A549 (cell line): ENCODE results near the gene CAPN11. TPM values are rescaled to one million over a fixed set of nuclear protein-coding genes. Genes with fewer than 3 reads are reported as not detected.

Source experiments
- ATAC-seq, 2 experiments: fragments of 200-7000 bp in 1 of 2; fragments of >200 bp in 1 of 2; cut with Nextera tagmentation in 1 of 2; cut with Tn5 transposase in 1 of 2; 3 replicates each; pipeline versions ENCODE4 v1.8.0 to v1.9.1; 2018 to 2020; ENCODE audit warnings: mild to moderate bottlenecking in 1 of 2, moderate library complexity in 1 of 2
- CTCF ChIA-PET: fragments of 300-600 bp; sonication (Branson Sonifier 250); formaldehyde crosslinking; extraction: SDS; loops from one replicate; lab custom pipeline; 2021; ENCODE audit warnings: antibody characterized with exemption, inconsistent platforms; lab: Yijun Ruan, JAX
- POLR2A ChIA-PET: fragments of 350-600 bp; formaldehyde crosslinking; extraction: SDS; loops from one replicate; lab custom pipeline; 2021; ENCODE audit warnings: antibody characterized with exemption, inconsistent platforms; lab: Yijun Ruan, JAX
- DNase-seq, 2 experiments: peaks; one replicate each; pipeline versions ENCODE4 v3.0.0 to v3.0.0-alpha.2; 2011 to 2016; ENCODE audit warnings: low read depth in 1 of 2, low spot score in 1 of 2
- FAIRE-seq: peaks from 2 replicates; lab custom pipeline; 2011; peaks lifted over from hg19 to GRCh38; lab: Jason Lieb, UNC
- H3K27ac ChIP-seq, 2 experiments: fragments of >200 bp; sonication (Bioruptor Twin); formaldehyde crosslinking; 3 replicates each; pipeline ENCODE4 v1.5.1; 2016 to 2017
- H3K4me1 ChIP-seq: fragments of >200 bp; sonication (Bioruptor Twin); formaldehyde crosslinking; 3 replicates; pipeline ENCODE4 v1.6.1; 2016
- H3K4me2 ChIP-seq: fragments of >200 bp; sonication (Bioruptor Twin); formaldehyde crosslinking; 3 replicates; pipeline ENCODE4 v1.6.1; 2016
- H3K4me3 ChIP-seq: fragments of >200 bp; sonication (Bioruptor Twin); formaldehyde crosslinking; 3 replicates; pipeline ENCODE4 v1.5.1; 2016
- H3K9me3 ChIP-seq: fragments of >200 bp; sonication (Bioruptor Twin); formaldehyde crosslinking; 3 replicates; pipeline ENCODE4 v1.6.1; 2016
- CEBPB ChIP-seq, 2 experiments: fragments of >200 bp in 1 of 2; sonication (Bioruptor Twin) in 1 of 2; formaldehyde crosslinking in 1 of 2; IDR thresholded peaks; 2 replicates each; pipeline ENCODE4 v1.6.1; 2012 to 2016
- CHD2 ChIP-seq: fragments of 150-350 bp; IDR thresholded peaks from 2 replicates; pipeline ENCODE4 v1.6.1; 2014; ENCODE audit warnings: low read length; ENCODE audit not compliant: partially characterized antibody
- ESRRA ChIP-seq: fragments of 150-350 bp; IDR thresholded peaks from 2 replicates; pipeline ENCODE4 v1.6.1; 2014; ENCODE audit warnings: mild to moderate bottlenecking, low read length, borderline replicate concordance
- FOXS1 ChIP-seq: fragments of 250-450 bp; sonication (Bioruptor Pico); IDR thresholded peaks from 2 replicates; pipeline ENCODE4 v1.5.0; 2020; ENCODE audit warnings: mild to moderate bottlenecking, moderate library complexity
- GATA3 ChIP-seq: IDR thresholded peaks from 2 replicates; pipeline ENCODE4 v1.6.1; 2012; ENCODE audit warnings: borderline replicate concordance
- HOXB13 ChIP-seq: fragments of 250-450 bp; sonication (Bioruptor Pico); IDR thresholded peaks from 2 replicates; pipeline ENCODE4 v1.5.0; 2020; ENCODE audit warnings: low read depth, mild to moderate bottlenecking, moderate library complexity
- MAZ ChIP-seq: fragments of 150-350 bp; IDR thresholded peaks from 2 replicates; pipeline ENCODE4 v1.6.1; 2014; ENCODE audit warnings: antibody characterized with exemption, low read depth, low read length, borderline replicate concordance
- NPAS2 ChIP-seq: fragments of 250-450 bp; sonication (Bioruptor Pico); IDR thresholded peaks from 2 replicates; pipeline ENCODE4 v1.8.0; 2022; ENCODE audit warnings: mild to moderate bottlenecking, moderate library complexity, borderline replicate concordance
- NR3C1 ChIP-seq: fragments of >200 bp; sonication (Bioruptor Twin); formaldehyde crosslinking; IDR thresholded peaks from 3 replicates; pipeline ENCODE4 v1.6.1; 2017
- PHF8 ChIP-seq: fragments of 200-600 bp; sonication (generic); IDR thresholded peaks from 2 replicates; pipeline ENCODE4 v1.6.1; 2016; ENCODE audit warnings: low read depth, mild to moderate bottlenecking, antibody characterized with exemption, moderate library complexity, borderline replicate concordance
- RAD21 ChIP-seq, 2 experiments: fragments of >200 bp in 1 of 2; sonication (Bioruptor Twin) in 1 of 2; formaldehyde crosslinking in 1 of 2; IDR thresholded peaks in 1 of 2; conservative IDR thresholded peaks in 1 of 2; 2 replicates in 1 of 2; 3 replicates in 1 of 2; pipeline ENCODE4 v1.6.1; 2012 to 2018; ENCODE audit warnings: inconsistent platforms in 1 of 2
- RARB ChIP-seq: fragments of 250-450 bp; sonication (Bioruptor Pico); IDR thresholded peaks from 2 replicates; pipeline ENCODE4 v1.8.0; 2021; ENCODE audit warnings: mild to moderate bottlenecking, moderate library complexity
- SMC3 ChIP-seq: fragments of >200 bp; sonication (Bioruptor Twin); formaldehyde crosslinking; IDR thresholded peaks from 3 replicates; pipeline ENCODE4 v1.6.1; 2018; ENCODE audit warnings: inconsistent platforms
- SREBF2 ChIP-seq: fragments of 450-650 bp; IDR thresholded peaks from 2 replicates; pipeline ENCODE4 v1.6.1; 2014; ENCODE audit warnings: mild to moderate bottlenecking, moderate library complexity
- TP53 ChIP-seq: fragments of 250-450 bp; sonication (Bioruptor Pico); IDR thresholded peaks from 2 replicates; pipeline ENCODE4 v1.5.0; 2021; ENCODE audit warnings: mild to moderate bottlenecking, moderate library complexity
- ZFP36 ChIP-seq: fragments of 450-650 bp; IDR thresholded peaks from 2 replicates; pipeline ENCODE4 v1.6.1; 2014; ENCODE audit warnings: borderline replicate concordance; ENCODE audit not compliant: partially characterized antibody
- ZSCAN20 ChIP-seq: fragments of 250-450 bp; sonication (Bioruptor Pico); IDR thresholded peaks from 2 replicates; pipeline ENCODE4 v1.8.0; 2022; ENCODE audit warnings: mild to moderate bottlenecking, moderate library complexity
- WGBS: methylation state at CpG from one replicate; pipeline ENCODE4 v1.1.6; 2017; ENCODE audit errors: missing lambda C conversion rate; 5-methylcytosine and 5-hydroxymethylcytosine counted together
- polyA plus RNA-seq, 4 experiments: library from polyadenylated mRNA; depleted of rRNA in 3 of 4; stranded (reverse); fragments of >200 nt; fragmentation: RNase III in 1 of 4; extraction: RNeasy Plus Mini Kit Qiagen cat#74134 plus additional on column Dnase treatment in 1 of 4; gene quantifications; 2 replicates in 3 of 4; 3 replicates in 1 of 4; pipeline ENCODE4 v1.2.3, GENCODE V29; 2011 to 2017
- TF ChIP-seq, protein P1 (sequence below): IDR thresholded peaks from 2 replicates; pipeline ENCODE4 v1.6.1; 2012
- TF ChIP-seq, protein P2 (sequence below): fragments of 250-450 bp; sonication (Bioruptor Pico); IDR thresholded peaks from 2 replicates; pipeline ENCODE4 v1.5.0; 2020; ENCODE audit warnings: low read depth, mild to moderate bottlenecking, moderate library complexity
- TF ChIP-seq, protein P3 (sequence below): fragments of >200 bp; sonication (Bioruptor Twin); formaldehyde crosslinking; IDR thresholded peaks from 2 replicates; pipeline ENCODE4 v1.6.1; 2016
- TF ChIP-seq, protein P4 (sequence below): fragments of >200 bp; sonication (Bioruptor Twin); formaldehyde crosslinking; IDR thresholded peaks from 3 replicates; pipeline ENCODE4 v1.6.1; 2016
- TF ChIP-seq, protein P5 (sequence below): fragments of >200 bp; sonication (Bioruptor Twin); formaldehyde crosslinking; IDR thresholded peaks from 3 replicates; pipeline ENCODE4 v1.5.1; 2016

Gene CAPN11
- polyA plus RNA-seq, 2 of the 4 experiments (the other 2 are of a cell fraction) = 0.10 TPM; not detected in 1

DNA sequence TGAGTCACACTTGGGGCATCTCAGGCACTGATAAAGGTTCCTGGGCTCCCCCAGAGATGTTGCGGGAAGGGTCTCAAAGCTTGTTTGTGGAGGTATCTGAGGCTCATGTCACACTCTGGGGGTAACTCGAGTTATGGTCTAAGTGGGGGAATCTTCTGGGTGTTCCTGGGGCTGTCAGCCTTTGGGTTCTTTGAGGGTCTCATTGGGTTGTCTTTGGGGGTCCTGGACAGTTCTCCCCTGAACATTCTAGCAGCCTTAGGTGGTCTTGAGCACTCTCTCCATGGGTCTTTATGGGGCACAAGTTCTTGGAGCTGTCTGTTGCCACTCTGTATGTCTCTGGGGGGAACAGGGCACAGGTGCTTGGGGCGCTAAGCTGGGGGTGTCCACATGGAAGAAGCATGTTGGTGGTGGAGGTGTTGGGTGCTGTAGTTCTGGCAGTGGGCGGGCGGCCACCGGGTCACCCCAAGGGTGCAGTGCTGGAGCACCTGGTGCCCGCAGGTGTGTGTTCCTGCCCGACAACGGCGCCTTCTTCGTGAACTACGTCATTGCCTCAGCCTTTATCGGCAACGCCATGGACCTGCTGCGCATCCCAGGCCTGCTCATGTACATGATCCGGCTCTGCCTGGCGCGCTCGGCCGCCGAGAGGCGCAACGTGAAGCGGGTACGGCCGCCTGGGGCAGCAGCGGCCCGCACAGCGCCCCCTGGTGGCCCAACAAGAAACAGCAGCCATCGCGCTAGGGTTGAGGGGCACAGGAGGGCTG is 7.1 kb upstream of the CAPN11 start:
- no peak for FAIRE-seq
- H3K4me3 ChIP-seq = no peak overlapping the region

DNA sequence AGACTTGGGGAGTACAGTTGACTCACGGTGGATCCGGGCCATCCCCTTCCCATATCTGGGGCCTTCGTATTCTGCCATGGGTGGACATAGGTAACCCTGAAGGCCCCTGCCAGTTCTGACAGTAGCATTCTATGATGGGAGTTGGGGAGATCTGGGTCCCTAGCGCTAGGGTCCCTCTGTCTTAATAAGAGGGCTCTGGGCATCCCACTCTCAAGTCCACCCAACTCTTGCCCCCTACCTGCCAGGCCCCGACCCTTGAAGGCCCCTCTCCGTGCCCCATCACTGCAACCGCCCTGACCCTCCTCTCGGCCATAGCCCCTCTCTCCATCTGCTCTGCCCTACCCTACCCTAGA is 6.5 kb upstream of the CAPN11 start:
- ChIA-PET POLR2A (no interaction called here), CTCF (interaction anchor here (0.9 to 2.1 kb wide), 6 partner anchors 17 to 186 kb away, joined by 3 to 19 read pairs (median 4); no protein-coding TSS in a partner anchor)
- no peak overlapping the region for H3K27ac ChIP-seq
- WGBS = 73% methylated on average over 5 of the region's 8 CpGs
- FAIRE-seq (no peak), DNase-seq (no peak), ATAC-seq (peak in 1 of 2 experiments; percentile 23; a peak in 3 of 6 replicates)
- no peaks in the 10 kb centered on the region for H3K4me1 ChIP-seq
- no peak overlapping the region for H3K4me2 ChIP-seq
- TF ChIP-seq MAZ (no peak), NR3C1 (no peak), FOXS1 (no peak), ZSCAN20 (CRISPR knock-in tag) (no peak), PHF8 (no peak), GATA3 (no peak), CHD2 (no peak), RAD21 (conservative IDR thresholded peaks at IDR 0.05 in 1 of 2, IDR thresholded peaks at IDR 0.05 in 1 of 2) (no peak), HOXB13 (CRISPR knock-in tag) (no peak), RARB (CRISPR knock-in tag) (no peak), NPAS2 (no peak), CEBPB (IDR thresholded peaks at IDR 0.05) (no peak), SREBF2 (no peak)
- TF ChIP-seq, protein P1, sequence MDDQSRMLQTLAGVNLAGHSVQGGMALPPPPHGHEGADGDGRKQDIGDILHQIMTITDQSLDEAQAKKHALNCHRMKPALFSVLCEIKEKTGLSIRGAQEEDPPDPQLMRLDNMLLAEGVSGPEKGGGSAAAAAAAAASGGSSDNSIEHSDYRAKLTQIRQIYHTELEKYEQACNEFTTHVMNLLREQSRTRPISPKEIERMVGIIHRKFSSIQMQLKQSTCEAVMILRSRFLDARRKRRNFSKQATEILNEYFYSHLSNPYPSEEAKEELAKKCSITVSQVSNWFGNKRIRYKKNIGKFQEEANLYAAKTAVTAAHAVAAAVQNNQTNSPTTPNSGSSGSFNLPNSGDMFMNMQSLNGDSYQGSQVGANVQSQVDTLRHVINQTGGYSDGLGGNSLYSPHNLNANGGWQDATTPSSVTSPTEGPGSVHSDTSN = no peak
- TF ChIP-seq, protein P2, sequence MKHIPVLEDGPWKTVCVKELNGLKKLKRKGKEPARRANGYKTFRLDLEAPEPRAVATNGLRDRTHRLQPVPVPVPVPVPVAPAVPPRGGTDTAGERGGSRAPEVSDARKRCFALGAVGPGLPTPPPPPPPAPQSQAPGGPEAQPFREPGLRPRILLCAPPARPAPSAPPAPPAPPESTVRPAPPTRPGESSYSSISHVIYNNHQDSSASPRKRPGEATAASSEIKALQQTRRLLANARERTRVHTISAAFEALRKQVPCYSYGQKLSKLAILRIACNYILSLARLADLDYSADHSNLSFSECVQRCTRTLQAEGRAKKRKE = no peak
- TF ChIP-seq, protein P3, sequence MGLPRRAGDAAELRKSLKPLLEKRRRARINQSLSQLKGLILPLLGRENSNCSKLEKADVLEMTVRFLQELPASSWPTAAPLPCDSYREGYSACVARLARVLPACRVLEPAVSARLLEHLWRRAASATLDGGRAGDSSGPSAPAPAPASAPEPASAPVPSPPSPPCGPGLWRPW = no peak
- TF ChIP-seq, protein P4, sequence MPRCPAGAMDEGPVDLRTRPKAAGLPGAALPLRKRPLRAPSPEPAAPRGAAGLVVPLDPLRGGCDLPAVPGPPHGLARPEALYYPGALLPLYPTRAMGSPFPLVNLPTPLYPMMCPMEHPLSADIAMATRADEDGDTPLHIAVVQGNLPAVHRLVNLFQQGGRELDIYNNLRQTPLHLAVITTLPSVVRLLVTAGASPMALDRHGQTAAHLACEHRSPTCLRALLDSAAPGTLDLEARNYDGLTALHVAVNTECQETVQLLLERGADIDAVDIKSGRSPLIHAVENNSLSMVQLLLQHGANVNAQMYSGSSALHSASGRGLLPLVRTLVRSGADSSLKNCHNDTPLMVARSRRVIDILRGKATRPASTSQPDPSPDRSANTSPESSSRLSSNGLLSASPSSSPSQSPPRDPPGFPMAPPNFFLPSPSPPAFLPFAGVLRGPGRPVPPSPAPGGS = no peak
- TF ChIP-seq, all 56 proteins: peak for 0
- H3K4me3 ChIP-seq = no peak overlapping the region
- no peaks in the 10 kb centered on the region for H3K9me3 ChIP-seq

More for the DNA sequence above, 7.1 kb upstream of the CAPN11 start:
- TF ChIP-seq GATA3 (no peak), ZFP36 (no peak), ESRRA (no peak), RAD21 (conservative IDR thresholded peaks at IDR 0.05 in 1 of 2, IDR thresholded peaks at IDR 0.05 in 1 of 2) (peak; percentile 55 to 62), CHD2 (no peak), TP53 (CRISPR knock-in tag) (no peak), SMC3 (peak; percentile 79)
- TF ChIP-seq, protein P5, sequence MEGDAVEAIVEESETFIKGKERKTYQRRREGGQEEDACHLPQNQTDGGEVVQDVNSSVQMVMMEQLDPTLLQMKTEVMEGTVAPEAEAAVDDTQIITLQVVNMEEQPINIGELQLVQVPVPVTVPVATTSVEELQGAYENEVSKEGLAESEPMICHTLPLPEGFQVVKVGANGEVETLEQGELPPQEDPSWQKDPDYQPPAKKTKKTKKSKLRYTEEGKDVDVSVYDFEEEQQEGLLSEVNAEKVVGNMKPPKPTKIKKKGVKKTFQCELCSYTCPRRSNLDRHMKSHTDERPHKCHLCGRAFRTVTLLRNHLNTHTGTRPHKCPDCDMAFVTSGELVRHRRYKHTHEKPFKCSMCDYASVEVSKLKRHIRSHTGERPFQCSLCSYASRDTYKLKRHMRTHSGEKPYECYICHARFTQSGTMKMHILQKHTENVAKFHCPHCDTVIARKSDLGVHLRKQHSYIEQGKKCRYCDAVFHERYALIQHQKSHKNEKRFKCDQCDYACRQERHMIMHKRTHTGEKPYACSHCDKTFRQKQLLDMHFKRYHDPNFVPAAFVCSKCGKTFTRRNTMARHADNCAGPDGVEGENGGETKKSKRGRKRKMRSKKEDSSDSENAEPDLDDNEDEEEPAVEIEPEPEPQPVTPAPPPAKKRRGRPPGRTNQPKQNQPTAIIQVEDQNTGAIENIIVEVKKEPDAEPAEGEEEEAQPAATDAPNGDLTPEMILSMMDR = peak; percentile 89
- no peaks in the 10 kb centered on the region for H3K4me1 ChIP-seq
- CTCF ChIA-PET = interaction anchor here (0.7 to 2.1 kb wide), 13 partner anchors 10 to 187 kb away, joined by 3 to 19 read pairs (median 4); no protein-coding TSS in a partner anchor
- peak overlapping the region; percentile 57; the same call in 2 of the 3 replicates for H3K4me2 ChIP-seq
- WGBS = 70% methylated on average over 8 of the region's 31 CpGs
- ATAC-seq = peak; percentile 77 to 93
- H3K27ac ChIP-seq = no peak overlapping the region
- H3K9me3 ChIP-seq = no peaks in the 10 kb centered on the region
- POLR2A ChIA-PET = no interaction called here
- DNase-seq = peak; percentile 61 to 71
